Naive thymus-derived CD4-positive, alpha-beta T cell (primary cell): ENCODE measurements around the gene TMEM100. TPM values are rescaled to one million over a fixed set of nuclear protein-coding genes. Genes with fewer than 3 reads are reported as not detected.
A peak's percentile ranks its signal among the peaks of the same experiment; 100 is the strongest.

ENCODE experiments used
- ATAC-seq: fragments of 150-1000 bp; cut with Tn5 transposase; 2 replicates; pipeline ENCODE4 v1.10.0; 2021; ENCODE audit warnings: mild to moderate bottlenecking, moderate library complexity
- CTCF ChIA-PET: fragments of 350-600 bp; sonication (Branson Sonifier 250); formaldehyde crosslinking; loops from one replicate; lab custom pipeline; 2021; ENCODE audit warnings: antibody characterized with exemption; lab: Charles Lee
- POLR2A ChIA-PET: fragments of 350-600 bp; sonication (Branson Sonifier 250); formaldehyde crosslinking; loops from one replicate; lab custom pipeline; 2021; ENCODE audit warnings: antibody characterized with exemption, inconsistent platforms; lab: Charles Lee
- DNase-seq, 9 donors: peaks; one replicate each; pipeline versions ENCODE4 v3.0.0 to v3.0.0-alpha.2; 2020 to 2022; ENCODE audit warnings: mixed read lengths in 1 of 9
- H3K27ac ChIP-seq: one replicate; pipeline ENCODE4 v1.7.0; 2013; ENCODE audit warnings: mild to moderate bottlenecking, low read depth, low read length, moderate library complexity
- H3K27me3 ChIP-seq, 2 donors: one replicate each; pipeline ENCODE4 v1.7.0; 2013; ENCODE audit warnings: low read length in 2 of 2, mild to moderate bottlenecking in 2 of 2, moderate library complexity in 2 of 2; ENCODE audit not compliant: control insufficient read depth in 2 of 2, insufficient read depth in 2 of 2
- H3K36me3 ChIP-seq, 3 experiments: 1 replicate in 2 of 3; 2 replicates in 1 of 3; pipeline ENCODE4 v1.7.0; 2013; ENCODE audit warnings: low read length in 3 of 3, mild to moderate bottlenecking in 3 of 3, moderate library complexity in 1 of 3; ENCODE audit not compliant: insufficient read depth in 3 of 3, control insufficient read depth in 2 of 3
- H3K4me1 ChIP-seq, 2 donors: one replicate each; pipeline ENCODE4 v1.7.0; 2013; ENCODE audit warnings: low read length in 2 of 2, mild to moderate bottlenecking in 2 of 2, moderate library complexity in 1 of 2; ENCODE audit not compliant: control insufficient read depth in 2 of 2, insufficient read depth in 2 of 2
- H3K4me3 ChIP-seq: 2 replicates; pipeline ENCODE4 v1.7.0; 2013; ENCODE audit warnings: mild to moderate bottlenecking, low read length
- H3K9me3 ChIP-seq, 3 experiments: 1 replicate in 2 of 3; 2 replicates in 1 of 3; pipeline ENCODE4 v1.7.0; 2013; ENCODE audit warnings: low read length in 3 of 3; ENCODE audit not compliant: control insufficient read depth in 2 of 3
- H3K27ac Mint-ChIP-seq, 9 donors: one replicate each; pipeline ENCODE4 v1.8.0; 2020 to 2022; ENCODE audit warnings: mixed read lengths in 9 of 9, mild to moderate bottlenecking in 8 of 9, moderate library complexity in 5 of 9, inconsistent platforms in 2 of 9
- H3K27me3 Mint-ChIP-seq, 5 donors: one replicate each; pipeline ENCODE4 v1.8.0; 2021 to 2022; ENCODE audit warnings: mixed read lengths in 5 of 5, mild to moderate bottlenecking in 1 of 5
- H3K36me3 Mint-ChIP-seq, 5 donors: one replicate each; pipeline ENCODE4 v1.8.0; 2020 to 2022; ENCODE audit warnings: mixed read lengths in 5 of 5, mild to moderate bottlenecking in 3 of 5, inconsistent platforms in 1 of 5
- H3K4me1 Mint-ChIP-seq, 7 donors: one replicate each; pipeline ENCODE4 v1.8.0; 2020 to 2022; ENCODE audit warnings: mixed read lengths in 7 of 7, mild to moderate bottlenecking in 3 of 7, inconsistent platforms in 1 of 7
- H3K4me3 Mint-ChIP-seq, 10 donors: one replicate each; pipeline ENCODE4 v1.8.0; 2020 to 2022; ENCODE audit warnings: mild to moderate bottlenecking in 10 of 10, mixed read lengths in 10 of 10, moderate library complexity in 6 of 10, inconsistent platforms in 2 of 10
- H3K9me3 Mint-ChIP-seq, 11 donors: one replicate each; pipeline ENCODE4 v1.8.0; 2020 to 2022; ENCODE audit warnings: mixed read lengths in 11 of 11, mild to moderate bottlenecking in 4 of 11, inconsistent platforms in 1 of 11, moderate library complexity in 1 of 11
- intact Hi-C, 2 donors: fragments of 100-400 bp; cut with micrococcal nuclease; formaldehyde crosslinking; loops; one replicate each; pipeline ENCODE4 v1.15.1; 2023
- polyA plus RNA-seq, 2 donors: library from polyadenylated mRNA; unstranded; fragments of 300-500 nt; fragmentation: Illumina TruSeq; gene quantifications; one replicate each; pipeline ENCODE4 v1.2.3, GENCODE V29; 2021
- total RNA-seq, 6 experiments: library from RNA in 5 of 6; stranded (reverse) in 5 of 6; gene quantifications; 1 replicate in 5 of 6; 2 replicates in 1 of 6; pipeline ENCODE4 v1.2.3 and lab custom pipeline; 2021 to 2026

Gene TMEM100
- total and polyA plus RNA-seq, 7 experiments from 2014 or later = not detected

- CTCF ChIA-PET = no interaction called here
- intact Hi-C loops = loop anchor here in 1 of 2 donors (5.0 kb wide), 1 partner anchor 579 kb away; no protein-coding TSS in a partner anchor
- peaks cover 0 to 6% (median 0%) of the 10 kb centered on the region in 7 donors for H3K4me1 Mint-ChIP-seq
Measured at GRCh38 chr17:55737976-55738501, 15.4 kb upstream of the TMEM100 start.

GRCh38 chr17:55735731-55736405 lies 13.2 kb upstream of the TMEM100 start:
- Histone ChIP-seq H3K36me3 (no peaks in the 10 kb centered on the region), H3K27me3 (no peaks in the 10 kb centered on the region), H3K4me3 (no peak overlapping the region), H3K9me3 (no peaks in the 10 kb centered on the region), H3K27ac (no peak overlapping the region), H3K4me1 (no peaks in the 10 kb centered on the region)
- ChIA-PET CTCF (interaction anchor here (0.6 kb wide), 1 partner anchor 9 kb away, joined by 3 read pairs; no protein-coding TSS in a partner anchor), POLR2A (no interaction called here)
- Mint-ChIP-seq H3K4me3 (no peak overlapping the region), H3K27me3 (peaks cover 0 to 27% (median 10%) of the 10 kb centered on the region in 5 donors), H3K4me1 (peaks cover 0 to 6% (median 0%) of the 10 kb centered on the region in 7 donors), H3K9me3 (no peaks in the 10 kb centered on the region), H3K27ac (no peak overlapping the region), H3K36me3 (no peaks in the 10 kb centered on the region)
- peak; percentile 61 for ATAC-seq
- DNase-seq = peak in 6 of 9 donors; percentile 7 to 38 (median 30)
- intact Hi-C loops = loop anchor here (1.0 to 5.0 kb wide), 2 partner anchors 210 to 581 kb away; no protein-coding TSS in a partner anchor

More at GRCh38 chr17:55737976-55738501, 15.4 kb upstream of the TMEM100 start:
- Histone ChIP-seq H3K36me3 (no peaks in the 10 kb centered on the region), H3K4me3 (no peak overlapping the region), H3K4me1 (no peaks in the 10 kb centered on the region), H3K27ac (no peak overlapping the region), H3K9me3 (no peaks in the 10 kb centered on the region), H3K27me3 (no peaks in the 10 kb centered on the region)
- DNase-seq = no peak
- no peaks in the 10 kb centered on the region for H3K36me3 Mint-ChIP-seq
- no peak for ATAC-seq
- H3K4me3 Mint-ChIP-seq = no peak overlapping the region
- no peak overlapping the region for H3K27ac Mint-ChIP-seq
- POLR2A ChIA-PET = no interaction called here
- H3K27me3 Mint-ChIP-seq = peaks cover 2 to 18% (median 8%) of the 10 kb centered on the region in 5 donors
- no peaks in the 10 kb centered on the region for H3K9me3 Mint-ChIP-seq

GRCh38 chr17:55734128-55734781 lies 11.6 kb upstream of the TMEM100 start:
- H3K27me3 Mint-ChIP-seq = peaks cover 5 to 27% (median 15%) of the 10 kb centered on the region in 5 donors
- no peak overlapping the region for H3K27ac Mint-ChIP-seq
- no peaks in the 10 kb centered on the region for H3K4me1 ChIP-seq
- H3K9me3 ChIP-seq = no peaks in the 10 kb centered on the region
- no peaks in the 10 kb centered on the region for H3K27me3 ChIP-seq
- H3K4me3 Mint-ChIP-seq = no peak overlapping the region
- CTCF ChIA-PET = interaction anchor here (1.0 kb wide), 1 partner anchor 982 kb away, joined by 3 read pairs; no protein-coding TSS in a partner anchor
- no peaks in the 10 kb centered on the region for H3K36me3 ChIP-seq
- no peaks in the 10 kb centered on the region for H3K36me3 Mint-ChIP-seq
- no peak overlapping the region for H3K4me3 ChIP-seq
- H3K27ac ChIP-seq = no peak overlapping the region
- POLR2A ChIA-PET = no interaction called here
- ATAC-seq (no peak), DNase-seq (no peak)
- intact Hi-C loops = no loop called here
- H3K9me3 Mint-ChIP-seq = no peaks in the 10 kb centered on the region
- peaks cover 0 to 6% (median 0%) of the 10 kb centered on the region in 7 donors for H3K4me1 Mint-ChIP-seq

- H3K4me3 Mint-ChIP-seq = no peak overlapping the region
- ChIA-PET CTCF (interaction anchor here (0.8 kb wide), 1 partner anchor 205 kb away, joined by 3 read pairs; no protein-coding TSS in a partner anchor), POLR2A (no interaction called here)
- H3K36me3 Mint-ChIP-seq = no peaks in the 10 kb centered on the region
- Histone ChIP-seq H3K4me3 (no peak overlapping the region), H3K36me3 (no peaks in the 10 kb centered on the region), H3K27ac (no peak overlapping the region), H3K27me3 (no peaks in the 10 kb centered on the region), H3K9me3 (no peaks in the 10 kb centered on the region), H3K4me1 (no peaks in the 10 kb centered on the region)
- H3K27ac Mint-ChIP-seq = no peak overlapping the region
- H3K4me1 Mint-ChIP-seq = peaks cover 0 to 6% (median 0%) of the 10 kb centered on the region in 7 donors
- H3K27me3 Mint-ChIP-seq = peaks cover 15 to 48% (median 27%) of the 10 kb centered on the region in 5 donors
- ATAC-seq (no peak), DNase-seq (no peak)
- intact Hi-C loops = no loop called here
- no peaks in the 10 kb centered on the region for H3K9me3 Mint-ChIP-seq
Measured at GRCh38 chr17:55731586-55732250, 9.1 kb upstream of the TMEM100 start.

- Histone ChIP-seq H3K9me3 (no peaks in the 10 kb centered on the region), H3K27me3 (no peaks in the 10 kb centered on the region), H3K4me3 (no peak overlapping the region), H3K4me1 (no peaks in the 10 kb centered on the region), H3K36me3 (no peaks in the 10 kb centered on the region), H3K27ac (no peak overlapping the region)
- Mint-ChIP-seq H3K27ac (no peak overlapping the region), H3K36me3 (no peaks in the 10 kb centered on the region), H3K4me3 (no peak overlapping the region), H3K9me3 (no peaks in the 10 kb centered on the region), H3K4me1 (peaks cover 0 to 6% (median 0%) of the 10 kb centered on the region in 7 donors), H3K27me3 (peaks cover 18 to 55% (median 31%) of the 10 kb centered on the region in 5 donors)
- ChIA-PET POLR2A (interaction anchor here (0.6 kb wide), 1 partner anchor 1369 kb away, joined by 3 read pairs; no protein-coding TSS in a partner anchor), CTCF (interaction anchor here (0.8 kb wide), 1 partner anchor 205 kb away, joined by 3 read pairs; no protein-coding TSS in a partner anchor)
- DNase-seq (no peak), ATAC-seq (no peak)
- intact Hi-C loops = no loop called here
Measured at GRCh38 chr17:55730808-55731207, 8.1 kb upstream of the TMEM100 start.

GRCh38 chr17:55730380-55730779 lies 7.7 kb upstream of the TMEM100 start:
- peaks cover 0 to 6% (median 0%) of the 10 kb centered on the region in 7 donors for H3K4me1 Mint-ChIP-seq
- no peaks in the 10 kb centered on the region for H3K9me3 Mint-ChIP-seq
- H3K36me3 ChIP-seq = no peaks in the 10 kb centered on the region
- ATAC-seq (no peak), DNase-seq (no peak)
- intact Hi-C loops = no loop called here
- H3K27ac ChIP-seq = no peak overlapping the region
- H3K27me3 Mint-ChIP-seq = peaks cover 18 to 57% (median 31%) of the 10 kb centered on the region in 5 donors
- no peak overlapping the region for H3K27ac Mint-ChIP-seq
- H3K36me3 Mint-ChIP-seq = no peaks in the 10 kb centered on the region
- H3K4me1 ChIP-seq = no peaks in the 10 kb centered on the region
- no peak overlapping the region for H3K4me3 Mint-ChIP-seq
- CTCF ChIA-PET = no interaction called here
- no peaks in the 10 kb centered on the region for H3K27me3 ChIP-seq
- H3K9me3 ChIP-seq = no peaks in the 10 kb centered on the region
- no peak overlapping the region for H3K4me3 ChIP-seq
- POLR2A ChIA-PET = no interaction called here
